NCI-H345 (cell line): ENCODE results near the gene DNAJC5G.

Source experiments
- DNase-seq: peaks from one replicate; lab custom pipeline; 2025; lab: John Stamatoyannopoulos, UW

The DNAJC5G gene

GRCh38 chr2:27275211-27276150, at the start of gene DNAJC5G:
TSS of gene DNAJC5G (plus strand) at chr2:27275433. CDS start at chr2:27276729, 1,296 bp downstream.
- DNase-seq: no peak

GRCh38 chr2:27225526-27225925, 49.7 kb upstream of the DNAJC5G start:
- no peak for DNase-seq

GRCh38 chr2:27227501-27227900, 47.7 kb upstream of the DNAJC5G start:
- no peak for DNase-seq

- no peak for DNase-seq
Measured at GRCh38 chr2:27231921-27232320, 43.3 kb upstream of the DNAJC5G start.

GRCh38 chr2:27233341-27233740, 41.9 kb upstream of the DNAJC5G start:
- DNase-seq: no peak

GRCh38 chr2:27236136-27236535, 39.1 kb upstream of the DNAJC5G start:
- DNase-seq: no peak

- no peak for DNase-seq
Measured at GRCh38 chr2:27236626-27237025, 38.6 kb upstream of the DNAJC5G start.

- no peak for DNase-seq
Measured at GRCh38 chr2:27237341-27237945, 37.8 kb upstream of the DNAJC5G start.

GRCh38 chr2:27238976-27239375, 36.3 kb upstream of the DNAJC5G start:
- DNase-seq: no peak

GRCh38 chr2:27240406-27240805, 34.8 kb upstream of the DNAJC5G start:
- no peak for DNase-seq

- no peak for DNase-seq
Measured at GRCh38 chr2:27241761-27242613, 33.2 kb upstream of the DNAJC5G start.

GRCh38 chr2:27242614-27242951, 32.6 kb upstream of the DNAJC5G start:
- no peak for DNase-seq

- DNase-seq: no peak
Measured at GRCh38 chr2:27243391-27244130, 31.7 kb upstream of the DNAJC5G start.

- DNase-seq: no peak
Measured at GRCh38 chr2:27245116-27245515, 30.1 kb upstream of the DNAJC5G start.

GRCh38 chr2:27245626-27246025, 29.6 kb upstream of the DNAJC5G start:
- no peak for DNase-seq

GRCh38 chr2:27247893-27248292, 27.3 kb upstream of the DNAJC5G start:
- DNase-seq: no peak

GRCh38 chr2:27249159-27249890, 25.9 kb upstream of the DNAJC5G start:
- DNase-seq: no peak

- no peak for DNase-seq
Measured at GRCh38 chr2:27249891-27250651, 25.2 kb upstream of the DNAJC5G start.

- no peak for DNase-seq
Measured at GRCh38 chr2:27250652-27251379, 24.4 kb upstream of the DNAJC5G start.

- DNase-seq: no peak
Measured at GRCh38 chr2:27251766-27252165, 23.5 kb upstream of the DNAJC5G start.
